Limb (tissue), 2 donors: Measurements from ENCODE around the gene COG6.

Experiments used
- DNase-seq, 2 donors: peaks; one replicate each; pipeline ENCODE4 v3.0.0-alpha.2; 2016; ENCODE audit errors: extremely low spot score in 2 of 2

COG6 gene

GRCh38 chr13:39767791-39768517 is 112.5 kb downstream of the COG6 start:
- no peak for DNase-seq

GRCh38 chr13:39768962-39769361 is 113.5 kb downstream of the COG6 start:
- no peak for DNase-seq

GRCh38 chr13:39770221-39771090 is 115.0 kb downstream of the COG6 start:
- DNase-seq = no peak

GRCh38 chr13:39773833-39774232 is 118.4 kb downstream of the COG6 start:
- DNase-seq = no peak

- DNase-seq = no peak
Observed at GRCh38 chr13:39776439-39776838, 121.0 kb downstream of the COG6 start.

GRCh38 chr13:39777021-39777420 is 121.6 kb downstream of the COG6 start:
- DNase-seq = no peak

GRCh38 chr13:39777527-39778061 is 122.1 kb downstream of the COG6 start:
- no peak for DNase-seq

GRCh38 chr13:39779337-39780265 is 124.1 kb downstream of the COG6 start:
- DNase-seq = no peak

- no peak for DNase-seq
Observed at GRCh38 chr13:39780711-39781110, 125.2 kb downstream of the COG6 start.

GRCh38 chr13:39781381-39781780 is 125.9 kb downstream of the COG6 start:
- no peak for DNase-seq

- DNase-seq = no peak
Observed at GRCh38 chr13:39783051-39783450, 127.6 kb downstream of the COG6 start.

GRCh38 chr13:39784347-39784746 is 128.9 kb downstream of the COG6 start:
- DNase-seq = no peak

- DNase-seq = no peak
Observed at GRCh38 chr13:39786091-39786490, 130.6 kb downstream of the COG6 start.

GRCh38 chr13:39787086-39787487 is 131.6 kb downstream of the COG6 start:
- DNase-seq = peak in 1 of 2 donors; percentile 31

GRCh38 chr13:39788102-39788501 is 132.6 kb downstream of the COG6 start:
- no peak for DNase-seq

- DNase-seq = no peak
Observed at GRCh38 chr13:39789451-39789850, 134.0 kb downstream of the COG6 start.
